ENCODE data around the gene RNASE7.
A peak's percentile ranks its signal among the peaks of the same experiment; 100 is the strongest.
"Not testable (repeated sequence)": the region's sequence is repeated elsewhere in the genome, so short reads cannot be mapped to it uniquely, and the experiment has no call there.

Gene RNASE7, protein sequence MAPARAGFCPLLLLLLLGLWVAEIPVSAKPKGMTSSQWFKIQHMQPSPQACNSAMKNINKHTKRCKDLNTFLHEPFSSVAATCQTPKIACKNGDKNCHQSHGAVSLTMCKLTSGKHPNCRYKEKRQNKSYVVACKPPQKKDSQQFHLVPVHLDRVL

GRCh38 chr14:21041676-21042433 lies at the start of gene RNASE7:
Gene RNASE7, plus strand, starts transcription at chr14:21042362. Its CDS starts 631 bp downstream, at chr14:21042993.
- peak; percentile 19 for DNase-seq

GRCh38 chr14:20996521-20996920 lies 45.6 kb upstream of the RNASE7 start:
- DNase-seq = no peak

GRCh38 chr14:20997115-20997514 lies 45.0 kb upstream of the RNASE7 start:
- no peak for DNase-seq

GRCh38 chr14:20997564-20997963 lies 44.6 kb upstream of the RNASE7 start:
- DNase-seq = no peak

GRCh38 chr14:20998139-20998538 lies 44.0 kb upstream of the RNASE7 start:
- no peak for DNase-seq

- no peak for DNase-seq
Measured at GRCh38 chr14:20998674-20999366, 43.3 kb upstream of the RNASE7 start, which contains the start of gene SLC39A2. Gene SLC39A2, plus strand, starts transcription at chr14:20999293. Its CDS starts 154 bp downstream, at chr14:20999447.

- DNase-seq = no peak
Measured at GRCh38 chr14:20999591-20999990, 42.6 kb upstream of the RNASE7 start.

DNA sequence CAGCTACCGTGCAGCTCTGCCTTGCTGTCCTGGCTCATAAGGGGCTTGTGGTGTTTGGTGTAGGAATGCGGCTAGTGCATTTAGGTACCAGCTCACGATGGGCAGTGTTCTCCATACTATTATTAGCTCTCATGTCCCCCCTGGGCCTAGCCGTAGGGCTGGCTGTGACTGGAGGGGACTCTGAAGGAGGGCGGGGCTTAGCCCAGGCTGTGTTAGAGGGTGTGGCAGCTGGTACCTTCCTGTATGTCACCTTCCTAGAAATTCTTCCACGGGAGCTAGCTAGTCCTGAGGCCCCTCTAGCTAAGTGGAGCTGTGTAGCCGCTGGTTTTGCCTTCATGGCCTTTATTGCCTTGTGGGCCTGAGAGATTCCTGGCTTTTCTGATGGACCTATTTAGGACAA lies 40.9 kb upstream of the RNASE7 start:
- no peak for DNase-seq

DNA sequence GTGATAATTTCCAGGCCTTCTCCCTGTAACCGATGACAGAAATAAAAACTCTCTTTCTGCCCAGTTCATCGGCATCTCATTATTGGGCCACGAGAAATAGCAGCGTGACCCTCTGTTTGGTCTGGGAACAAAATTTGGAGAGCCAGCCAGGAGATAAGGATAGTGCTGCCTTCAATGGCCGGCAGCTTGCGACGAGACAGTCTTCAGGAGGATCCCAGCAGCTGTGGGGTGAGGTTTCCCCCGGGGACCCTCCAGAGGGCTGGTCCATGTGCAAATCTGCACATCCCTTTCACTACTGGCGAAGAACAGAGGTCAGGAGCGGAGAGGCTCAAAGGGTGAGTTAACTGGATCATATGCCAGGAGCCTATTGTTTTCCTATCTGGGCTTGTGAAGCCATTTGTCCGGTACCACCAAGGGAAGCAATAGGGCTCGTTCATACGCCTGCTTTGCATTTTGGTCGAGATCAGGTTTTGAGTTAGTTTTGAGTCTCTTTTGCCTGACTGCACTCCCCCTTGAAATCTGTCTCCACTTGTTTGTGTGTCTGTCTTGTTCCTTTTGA lies 38.3 kb upstream of the RNASE7 start:
- DNase-seq = no peak

DNA sequence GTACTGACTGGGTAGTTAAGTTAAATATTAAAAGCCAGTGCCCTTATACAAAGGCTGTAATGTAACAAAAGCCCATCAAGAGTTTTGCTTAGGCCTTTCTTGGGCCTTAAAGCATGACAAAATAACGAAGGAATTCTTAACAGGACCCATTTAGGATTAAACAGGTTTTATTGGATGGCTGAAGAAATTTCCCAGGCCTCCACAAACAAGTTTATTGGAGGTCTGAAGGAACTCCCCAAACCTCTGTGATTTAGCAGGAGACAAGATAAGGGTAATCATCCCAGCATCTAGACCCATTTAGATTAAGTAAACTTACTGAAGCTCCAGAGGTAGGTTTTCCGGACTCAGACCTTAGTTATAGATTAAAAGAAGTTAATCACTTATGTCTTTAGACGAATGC lies 32.4 kb upstream of the RNASE7 start:
- not testable (repeated sequence) for DNase-seq

DNA sequence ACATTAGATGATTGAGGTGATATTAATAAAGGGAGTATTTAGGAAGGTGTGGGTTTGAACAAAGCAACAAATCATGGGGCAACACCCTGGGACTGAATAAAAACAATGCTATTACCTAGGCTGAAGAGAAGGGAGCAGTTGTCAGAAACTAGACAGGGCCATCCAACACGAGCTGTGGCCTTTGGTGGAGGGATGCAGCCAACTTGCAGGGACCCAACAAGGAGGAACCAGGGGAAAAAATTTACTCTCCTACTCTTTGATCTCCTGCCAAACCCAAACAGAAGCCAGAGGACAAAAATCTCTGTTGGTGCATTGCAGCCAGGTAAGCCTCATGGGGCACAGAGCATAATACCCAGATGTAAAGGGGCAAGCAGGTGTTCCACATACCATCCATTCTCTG lies 31.0 kb upstream of the RNASE7 start:
- no peak for DNase-seq

GRCh38 chr14:21014761-21015190 lies 27.4 kb upstream of the RNASE7 start:
- DNase-seq = peak; percentile 65

DNA sequence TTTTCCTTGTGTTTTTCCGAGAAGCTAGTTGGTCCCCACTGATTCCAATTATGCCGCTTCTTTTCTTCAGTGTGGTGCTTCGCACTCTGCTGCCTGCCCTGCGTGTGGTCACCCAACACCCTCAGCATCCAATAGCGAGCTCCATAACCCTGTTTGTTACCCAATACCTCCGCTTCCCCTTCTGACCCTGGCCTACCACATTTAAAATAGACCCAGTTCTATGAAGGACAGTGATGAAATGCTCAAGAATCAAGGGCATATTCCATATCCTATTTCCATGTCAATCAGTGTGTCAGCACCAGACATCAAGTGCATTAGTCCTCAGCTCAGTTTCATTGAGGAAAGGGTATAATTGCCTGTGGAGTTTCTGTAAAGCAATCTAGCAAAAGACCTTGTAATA lies 26.9 kb upstream of the RNASE7 start:
- no peak for DNase-seq

DNA sequence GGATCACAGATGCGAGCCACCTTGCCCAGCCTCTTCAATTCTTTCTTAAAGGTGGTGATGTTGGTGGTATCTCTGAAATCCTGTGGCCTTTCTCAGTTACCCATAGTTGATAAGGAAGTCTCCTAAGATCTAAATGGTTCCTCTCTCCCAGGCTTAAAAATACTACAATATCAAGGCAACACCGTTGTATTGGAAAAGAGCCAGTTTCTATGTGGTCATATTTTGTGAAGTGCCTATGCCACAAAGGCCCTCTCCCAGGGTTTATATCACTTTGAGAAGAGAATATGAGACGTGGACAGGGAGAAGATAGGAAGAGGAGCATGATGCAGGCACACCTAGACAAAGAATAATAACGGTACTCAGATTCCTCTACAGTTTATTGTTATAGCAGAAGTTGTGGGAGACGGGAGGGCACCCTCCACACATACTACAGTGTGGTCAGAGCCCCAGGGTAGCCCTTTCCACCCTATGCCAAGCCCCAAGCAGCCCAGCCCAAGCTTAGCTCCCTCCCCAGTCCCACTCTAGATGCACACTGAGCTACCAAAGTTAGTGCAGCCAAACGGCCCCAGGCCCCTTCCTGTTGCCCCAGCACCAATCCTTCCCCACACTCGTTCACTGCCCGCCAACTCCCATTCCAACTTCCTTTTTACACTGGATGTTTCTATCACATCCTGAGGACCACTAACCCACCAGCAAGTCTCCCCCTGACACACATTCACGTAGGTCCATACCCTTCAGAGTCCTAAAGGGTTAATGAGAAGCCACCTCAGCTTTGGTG lies 25.6 kb upstream of the RNASE7 start:
- no peak for DNase-seq

DNA sequence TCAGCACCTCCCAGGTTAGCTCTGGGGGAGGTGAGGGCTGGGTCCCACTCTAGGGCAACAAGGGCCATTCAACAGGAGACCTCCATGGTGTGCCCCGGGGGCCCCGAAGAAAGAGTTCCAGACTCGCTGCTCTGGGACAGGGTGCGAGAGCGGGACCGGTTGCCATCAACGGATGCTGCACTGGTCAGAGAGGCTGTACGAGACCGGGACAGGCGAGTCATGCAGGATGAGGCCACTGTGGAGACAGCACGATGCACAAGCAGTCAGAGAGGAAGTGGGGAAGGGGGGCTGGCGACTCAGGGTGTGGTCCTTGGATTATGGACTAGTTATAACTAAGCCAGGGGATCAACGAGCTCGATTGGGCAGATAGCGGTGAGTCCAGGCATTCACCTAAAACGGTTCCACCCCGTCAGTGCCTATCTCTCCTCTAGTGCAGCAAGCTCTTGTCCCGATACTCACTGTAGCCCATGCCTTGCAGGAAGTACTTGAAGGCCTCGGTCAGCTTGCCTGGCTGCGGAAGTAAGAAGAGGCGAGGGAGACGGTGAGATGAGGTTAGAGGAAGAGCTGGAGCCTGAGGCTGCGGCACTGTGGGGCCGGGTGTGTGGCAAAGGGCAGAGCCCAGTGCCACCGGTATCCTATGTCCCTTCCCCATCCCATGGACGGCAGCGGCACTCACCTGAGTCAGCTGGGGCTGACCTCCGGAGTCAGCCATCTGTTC lies 24.5 kb upstream of the RNASE7 start:
- DNase-seq = no peak

- no peak for DNase-seq
Measured at GRCh38 chr14:21018286-21018685, 23.9 kb upstream of the RNASE7 start.

DNA sequence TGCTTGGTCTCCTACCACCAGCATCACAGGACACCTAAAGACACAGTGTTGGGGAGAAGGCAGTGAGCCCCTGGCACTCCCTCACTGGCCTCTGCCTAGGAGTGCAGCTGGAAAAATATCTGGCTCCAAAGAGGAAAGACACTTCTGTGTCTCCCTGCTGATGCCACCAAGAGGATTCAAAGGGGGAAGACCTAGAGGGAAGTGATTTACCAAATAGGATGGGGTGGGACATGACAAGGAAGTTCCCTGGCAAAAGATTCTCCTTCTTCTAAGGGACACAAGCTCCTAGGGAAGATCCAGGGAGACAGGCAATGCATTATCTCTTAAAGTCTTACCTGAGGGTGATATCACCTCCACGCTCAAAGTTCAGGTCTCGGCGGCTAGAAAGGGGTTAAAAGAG lies 23.4 kb upstream of the RNASE7 start:
- no peak for DNase-seq

- DNase-seq = no peak
Measured at GRCh38 chr14:21019366-21019765, 22.8 kb upstream of the RNASE7 start.

DNA sequence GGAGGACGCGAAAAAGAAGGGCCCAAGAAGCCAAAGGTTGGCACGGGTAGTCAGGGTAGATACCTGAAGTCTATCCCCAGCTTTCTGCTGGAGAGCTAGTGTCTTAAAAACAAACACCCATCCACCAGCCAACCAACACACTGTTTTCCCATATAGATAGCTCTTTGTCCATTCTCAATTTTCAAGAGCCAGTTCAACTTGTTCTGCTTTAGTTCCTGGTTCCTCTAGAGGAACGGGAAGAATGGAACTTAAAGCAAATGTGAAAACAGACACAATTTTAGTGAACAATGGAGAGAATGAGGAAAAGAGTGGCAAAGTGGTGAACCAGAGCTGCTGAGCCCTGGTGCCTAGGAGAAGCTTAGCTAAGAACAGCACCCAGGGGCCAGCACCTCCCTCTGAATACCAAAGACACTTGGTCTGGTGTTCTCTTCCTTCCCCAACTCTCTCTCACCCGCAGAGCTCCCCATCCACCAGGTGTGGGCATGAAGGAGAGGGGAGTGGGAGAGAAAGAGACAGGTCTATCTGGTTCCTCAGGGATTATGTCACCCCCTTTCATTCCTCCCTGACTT lies 21.1 kb upstream of the RNASE7 start:
- DNase-seq = no peak

DNA sequence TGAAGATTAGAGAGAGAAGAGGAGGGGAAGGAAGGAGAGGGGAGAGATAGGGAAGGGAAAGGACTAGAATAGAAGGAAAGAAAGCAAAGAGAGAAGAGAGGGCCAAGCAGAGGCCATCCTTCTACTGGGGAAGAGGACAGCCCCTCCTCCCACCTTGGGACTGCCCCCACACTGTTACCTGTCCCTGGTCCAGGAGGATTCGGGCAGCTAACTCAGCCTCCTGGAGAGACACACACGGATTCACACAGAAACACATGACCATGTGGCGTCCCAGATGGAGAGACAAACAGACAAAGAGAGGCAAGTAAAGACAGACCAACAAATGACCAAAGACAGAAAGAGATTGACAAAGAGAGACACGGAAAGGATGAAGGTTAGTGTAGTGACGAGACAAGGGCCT lies 19.5 kb upstream of the RNASE7 start:
- no peak for DNase-seq

DNA sequence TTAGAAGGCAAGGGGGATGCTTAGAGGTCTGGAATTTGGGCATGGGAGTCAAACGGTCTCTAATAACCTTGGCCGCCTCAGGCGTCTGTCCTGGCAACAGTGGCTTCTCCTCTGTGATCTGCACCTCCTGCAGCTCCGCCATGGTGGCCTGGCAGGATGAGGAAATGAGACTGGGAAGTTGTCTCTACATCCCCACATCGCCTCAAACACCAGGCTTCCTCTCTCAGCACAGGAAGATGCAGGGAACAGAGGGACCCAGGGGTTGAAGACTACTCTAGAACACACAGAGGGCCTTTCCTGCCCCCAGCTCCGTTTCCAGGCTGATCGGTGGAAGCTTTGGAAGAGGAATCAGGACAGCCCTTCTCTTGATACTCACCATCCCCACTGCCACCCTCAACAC lies 19.0 kb upstream of the RNASE7 start:
- DNase-seq = no peak
